ENCODE results near the gene SDF4. TPM values are rescaled to one million over a fixed set of nuclear protein-coding genes. Genes with fewer than 3 reads are reported as not detected.

SDF4 gene
- total and polyA plus RNA-seq, 2 of the 13 experiments (the other 11 are each of a cell fraction or from before 2014, with no cell fraction given): 80.8 to 107 TPM

DNA sequence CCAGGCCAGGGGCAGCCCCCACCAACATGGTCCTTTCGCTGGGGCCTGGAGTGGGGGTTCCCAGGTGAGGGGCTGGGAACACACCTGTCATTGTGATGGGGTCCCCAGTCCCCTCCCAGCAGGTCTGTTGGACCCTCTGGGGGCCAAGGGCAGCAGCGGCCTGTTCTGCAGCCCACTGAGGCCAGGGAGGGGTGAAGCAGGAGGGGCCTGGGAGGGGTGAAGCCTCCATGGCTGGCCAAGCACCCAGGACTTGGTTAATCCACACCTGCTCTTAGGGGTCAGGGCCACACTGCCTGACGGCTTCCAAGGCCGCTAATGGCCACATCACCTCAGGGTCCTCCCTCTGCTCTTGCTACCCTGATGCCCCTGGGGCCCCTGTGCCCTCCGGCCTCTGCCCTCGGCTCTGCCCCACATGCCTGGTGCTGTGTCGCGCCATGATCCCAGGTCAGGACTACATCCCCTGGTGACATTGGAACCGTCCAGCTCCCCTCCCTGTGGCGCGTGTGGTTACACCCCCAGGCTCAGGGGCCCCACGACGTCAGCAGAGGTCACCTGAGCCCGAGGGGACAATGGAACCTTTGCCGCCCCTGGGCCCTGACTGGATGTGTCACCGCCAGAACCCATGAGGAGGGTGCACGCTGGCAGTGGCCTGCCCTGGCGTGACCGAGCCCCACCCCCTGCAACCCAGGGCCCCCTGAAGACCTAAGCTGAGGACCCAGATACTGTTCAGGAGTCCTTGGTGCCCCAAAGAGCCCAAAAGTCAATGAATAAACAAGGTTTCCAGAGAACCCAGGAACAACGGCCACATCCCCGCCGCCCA, 32.5 kb downstream of the SDF4 start:
- Histone ChIP-seq H3K4me3 (replicated peaks in 1 of 3; ENCODE audit: insufficient read depth in 1 of 3, low read depth in 2 of 3, low read length in 3 of 3) (no peak overlapping the region; a peak in 1 of 6 replicates), H3K4me1 (ENCODE audit: insufficient read depth, low read length) (peaks cover 22% of the 10 kb centered on the region), H3K79me2 (ENCODE audit: insufficient read depth, low read length) (no peaks in the 10 kb centered on the region), H3K9ac (ENCODE audit: insufficient read depth, low read depth, low read length) (no peak overlapping the region), H3K9me3 (ENCODE audit: low read length) (peaks cover 8% of the 10 kb centered on the region), H3K27me3 (ENCODE audit: control insufficient read depth in 1 of 2, insufficient read depth in 2 of 2, low read length in 2 of 2) (peaks cover 16 to 48% of the 10 kb centered on the region in 2 experiments; a peak in 4 of 5 replicates), H3K4me2 (ENCODE audit: low read depth, low read length) (peak overlapping the region; percentile 23; the same call in 1 of the 2 replicates), H4K20me1 (ENCODE audit: insufficient read depth, low read length) (no peaks in the 10 kb centered on the region), H3K36me3 (replicated peaks in 1 of 2; ENCODE audit: control insufficient read depth in 1 of 2, insufficient read depth in 2 of 2, low read length in 2 of 2) (no peaks in the 10 kb centered on the region), H3K27ac (ENCODE audit: extremely low read length, insufficient read depth, low read length) (no peak overlapping the region), H2AFZ (ENCODE audit: low read length) (no peak overlapping the region)
- no peak for DNase-seq (ENCODE audit: low spot score)
- no TSS peak for BruUV-seq (replicated peaks)
- peak; percentile 11 for ATAC-seq
- ChIA-PET POLR2A (interaction anchor here (1.0 kb wide), 1 partner anchor 35 kb away, joined by 3 read pairs; no protein-coding TSS in a partner anchor), CTCF (ENCODE audit: low intra/inter-chr PET ratio, low total read pairs) (no interaction called here)
- intact Hi-C loops (cut with micrococcal nuclease; ENCODE audit: unreplicated experiment) (no loop called here), in situ Hi-C loops (cut with HindIII; ENCODE audit: extremely low pct_ligation_motif_present, low pct_unique_long_range_greater_than_20kb) (no loop called here)
- 15% methylated on average over 10 of the region's 22 CpGs for WGBS (ENCODE audit: low lambda C conversion rate)
- no peak for FAIRE-seq
- TF ChIP-seq BHLHE40 (IDR thresholded peaks at IDR 0.05; ENCODE audit: low read length) (0 out of 2 replicates have a peak, but pooled peaks have one; percentile 23), ZSCAN25 (CRISPR knock-in tag; IDR thresholded peaks at IDR 0.05) (peak; percentile 97), SOX13 (IDR thresholded peaks at IDR 0.05) (no peak), SOX13 (CRISPR knock-in tag; conservative IDR thresholded peaks at IDR 0.05 in 1 of 2, IDR thresholded peaks at IDR 0.05 in 1 of 2) (peak in 1 of 2 experiments; percentile 11; a peak in 1 of 4 replicates), CREB1 (IDR thresholded peaks at IDR 0.05) (no peak), CREB1 (CRISPR knock-in tag; IDR thresholded peaks at IDR 0.05) (peak; percentile 64), PTBP1 (IDR thresholded peaks at IDR 0.05; ENCODE audit: low read depth, low read length, poor library complexity, severe bottlenecking) (no peak), PCBP1 (IDR thresholded peaks at IDR 0.05; ENCODE audit: borderline replicate concordance, low read depth, low read length) (no peak)
- TF ChIP-seq, protein P1, sequence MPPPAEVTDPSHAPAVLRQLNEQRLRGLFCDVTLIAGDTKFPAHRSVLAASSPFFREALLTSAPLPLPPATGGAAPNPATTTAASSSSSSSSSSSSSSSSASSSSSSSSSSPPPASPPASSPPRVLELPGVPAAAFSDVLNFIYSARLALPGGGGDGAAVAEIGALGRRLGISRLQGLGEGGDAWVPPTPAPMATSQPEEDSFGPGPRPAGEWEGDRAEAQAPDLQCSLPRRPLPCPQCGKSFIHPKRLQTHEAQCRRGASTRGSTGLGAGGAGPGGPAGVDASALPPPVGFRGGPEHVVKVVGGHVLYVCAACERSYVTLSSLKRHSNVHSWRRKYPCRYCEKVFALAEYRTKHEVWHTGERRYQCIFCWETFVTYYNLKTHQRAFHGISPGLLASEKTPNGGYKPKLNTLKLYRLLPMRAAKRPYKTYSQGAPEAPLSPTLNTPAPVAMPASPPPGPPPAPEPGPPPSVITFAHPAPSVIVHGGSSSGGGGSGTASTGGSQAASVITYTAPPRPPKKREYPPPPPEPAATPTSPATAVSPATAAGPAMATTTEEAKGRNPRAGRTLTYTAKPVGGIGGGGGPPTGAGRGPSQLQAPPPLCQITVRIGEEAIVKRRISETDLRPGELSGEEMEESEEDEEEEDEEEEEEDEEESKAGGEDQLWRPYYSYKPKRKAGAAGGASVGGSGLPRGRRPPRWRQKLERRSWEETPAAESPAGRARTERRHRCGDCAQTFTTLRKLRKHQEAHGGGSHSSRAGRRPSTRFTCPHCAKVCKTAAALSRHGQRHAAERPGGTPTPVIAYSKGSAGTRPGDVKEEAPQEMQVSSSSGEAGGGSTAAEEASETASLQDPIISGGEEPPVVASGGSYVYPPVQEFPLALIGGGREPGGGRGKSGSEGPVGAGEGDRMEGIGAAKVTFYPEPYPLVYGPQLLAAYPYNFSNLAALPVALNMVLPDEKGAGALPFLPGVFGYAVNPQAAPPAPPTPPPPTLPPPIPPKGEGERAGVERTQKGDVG (CRISPR knock-in tag; IDR thresholded peaks at IDR 0.05; ENCODE audit: borderline replicate concordance): no peak
- TF ChIP-seq, protein P2, sequence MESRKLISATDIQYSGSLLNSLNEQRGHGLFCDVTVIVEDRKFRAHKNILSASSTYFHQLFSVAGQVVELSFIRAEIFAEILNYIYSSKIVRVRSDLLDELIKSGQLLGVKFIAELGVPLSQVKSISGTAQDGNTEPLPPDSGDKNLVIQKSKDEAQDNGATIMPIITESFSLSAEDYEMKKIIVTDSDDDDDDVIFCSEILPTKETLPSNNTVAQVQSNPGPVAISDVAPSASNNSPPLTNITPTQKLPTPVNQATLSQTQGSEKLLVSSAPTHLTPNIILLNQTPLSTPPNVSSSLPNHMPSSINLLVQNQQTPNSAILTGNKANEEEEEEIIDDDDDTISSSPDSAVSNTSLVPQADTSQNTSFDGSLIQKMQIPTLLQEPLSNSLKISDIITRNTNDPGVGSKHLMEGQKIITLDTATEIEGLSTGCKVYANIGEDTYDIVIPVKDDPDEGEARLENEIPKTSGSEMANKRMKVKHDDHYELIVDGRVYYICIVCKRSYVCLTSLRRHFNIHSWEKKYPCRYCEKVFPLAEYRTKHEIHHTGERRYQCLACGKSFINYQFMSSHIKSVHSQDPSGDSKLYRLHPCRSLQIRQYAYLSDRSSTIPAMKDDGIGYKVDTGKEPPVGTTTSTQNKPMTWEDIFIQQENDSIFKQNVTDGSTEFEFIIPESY (CRISPR knock-in tag; IDR thresholded peaks at IDR 0.05): peak; percentile 91
- TF ChIP-seq, protein P3, sequence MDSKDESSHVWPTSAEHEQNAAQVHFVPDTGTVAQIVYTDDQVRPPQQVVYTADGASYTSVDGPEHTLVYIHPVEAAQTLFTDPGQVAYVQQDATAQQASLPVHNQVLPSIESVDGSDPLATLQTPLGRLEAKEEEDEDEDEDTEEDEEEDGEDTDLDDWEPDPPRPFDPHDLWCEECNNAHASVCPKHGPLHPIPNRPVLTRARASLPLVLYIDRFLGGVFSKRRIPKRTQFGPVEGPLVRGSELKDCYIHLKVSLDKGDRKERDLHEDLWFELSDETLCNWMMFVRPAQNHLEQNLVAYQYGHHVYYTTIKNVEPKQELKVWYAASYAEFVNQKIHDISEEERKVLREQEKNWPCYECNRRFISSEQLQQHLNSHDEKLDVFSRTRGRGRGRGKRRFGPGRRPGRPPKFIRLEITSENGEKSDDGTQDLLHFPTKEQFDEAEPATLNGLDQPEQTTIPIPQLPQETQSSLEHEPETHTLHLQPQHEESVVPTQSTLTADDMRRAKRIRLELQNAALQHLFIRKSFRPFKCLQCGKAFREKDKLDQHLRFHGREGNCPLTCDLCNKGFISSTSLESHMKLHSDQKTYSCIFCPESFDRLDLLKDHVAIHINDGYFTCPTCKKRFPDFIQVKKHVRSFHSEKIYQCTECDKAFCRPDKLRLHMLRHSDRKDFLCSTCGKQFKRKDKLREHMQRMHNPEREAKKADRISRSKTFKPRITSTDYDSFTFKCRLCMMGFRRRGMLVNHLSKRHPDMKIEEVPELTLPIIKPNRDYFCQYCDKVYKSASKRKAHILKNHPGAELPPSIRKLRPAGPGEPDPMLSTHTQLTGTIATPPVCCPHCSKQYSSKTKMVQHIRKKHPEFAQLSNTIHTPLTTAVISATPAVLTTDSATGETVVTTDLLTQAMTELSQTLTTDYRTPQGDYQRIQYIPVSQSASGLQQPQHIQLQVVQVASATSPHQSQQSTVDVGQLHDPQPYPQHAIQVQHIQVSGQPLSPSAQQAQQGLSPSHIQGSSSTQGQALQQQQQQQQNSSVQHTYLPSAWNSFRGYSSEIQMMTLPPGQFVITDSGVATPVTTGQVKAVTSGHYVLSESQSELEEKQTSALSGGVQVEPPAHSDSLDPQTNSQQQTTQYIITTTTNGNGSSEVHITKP (CRISPR knock-in tag; IDR thresholded peaks at IDR 0.05; ENCODE audit: low read depth): peak; percentile 95
- TF ChIP-seq, protein P4, sequence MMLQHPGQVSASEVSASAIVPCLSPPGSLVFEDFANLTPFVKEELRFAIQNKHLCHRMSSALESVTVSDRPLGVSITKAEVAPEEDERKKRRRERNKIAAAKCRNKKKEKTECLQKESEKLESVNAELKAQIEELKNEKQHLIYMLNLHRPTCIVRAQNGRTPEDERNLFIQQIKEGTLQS (CRISPR knock-in tag; IDR thresholded peaks at IDR 0.05): no peak
